ENCODE measurements around the gene TSSC4.
"Not testable (repeated sequence)": the region's sequence is repeated elsewhere in the genome, so short reads cannot be mapped to it uniquely, and the experiment has no call there.

Gene TSSC4

GRCh38 chr11:2400069-2400761 is at the start of gene TSSC4:
Gene TSSC4, plus strand, starts transcription at chr11:2400750. Its CDS starts 1,884 bp downstream, at chr11:2402634.
- peak; percentile 99 to 100 (median 99) for DNase-seq

GRCh38 chr11:2351701-2352100 is 48.8 kb upstream of the TSSC4 start:
- no peak for DNase-seq

GRCh38 chr11:2352420-2352819 is 48.1 kb upstream of the TSSC4 start:
- no peak for DNase-seq

GRCh38 chr11:2355000-2355644 is 45.4 kb upstream of the TSSC4 start:
- no peak for DNase-seq

- no peak for DNase-seq
Measured at GRCh38 chr11:2357246-2357645, 43.3 kb upstream of the TSSC4 start.

GRCh38 chr11:2357651-2358050 is 42.9 kb upstream of the TSSC4 start:
- not testable (repeated sequence) for DNase-seq

- no peak for DNase-seq
Measured at GRCh38 chr11:2358754-2359442, 41.7 kb upstream of the TSSC4 start.

GRCh38 chr11:2359557-2359956 is 41.0 kb upstream of the TSSC4 start:
- no peak for DNase-seq

GRCh38 chr11:2360081-2360642 is 40.4 kb upstream of the TSSC4 start:
- DNase-seq, result no peak

- DNase-seq, result no peak
Measured at GRCh38 chr11:2361565-2361964, 39.0 kb upstream of the TSSC4 start.

GRCh38 chr11:2362414-2362813 is 38.1 kb upstream of the TSSC4 start:
- no peak for DNase-seq

- no peak for DNase-seq
Measured at GRCh38 chr11:2363130-2363529, 37.4 kb upstream of the TSSC4 start.

GRCh38 chr11:2363577-2364370 is 36.8 kb upstream of the TSSC4 start:
- no peak for DNase-seq

GRCh38 chr11:2364386-2364785 is 36.2 kb upstream of the TSSC4 start:
- DNase-seq, result not testable (repeated sequence)

GRCh38 chr11:2365571-2366210 is 34.9 kb upstream of the TSSC4 start:
- no peak for DNase-seq

GRCh38 chr11:2366276-2366675 is 34.3 kb upstream of the TSSC4 start:
- no peak for DNase-seq

- no peak for DNase-seq
Measured at GRCh38 chr11:2366733-2367132, 33.8 kb upstream of the TSSC4 start.

- no peak for DNase-seq
Measured at GRCh38 chr11:2367266-2368160, 33.0 kb upstream of the TSSC4 start.

- no peak for DNase-seq
Measured at GRCh38 chr11:2368178-2368850, 32.2 kb upstream of the TSSC4 start.

- DNase-seq, result no peak
Measured at GRCh38 chr11:2368851-2369180, 31.7 kb upstream of the TSSC4 start.

- no peak for DNase-seq
Measured at GRCh38 chr11:2369320-2369719, 31.2 kb upstream of the TSSC4 start.

Data from activated CD4-positive, CD25-positive, alpha-beta regulatory T cell (primary cell).